Bladder microvascular endothelial cell (primary cell): ENCODE data around the gene ZNF687. TPM values are rescaled to one million over a fixed set of nuclear protein-coding genes. Genes with fewer than 3 reads are reported as not detected.

Experiments
- total RNA-seq: library from RNA; depleted of rRNA; stranded (reverse); fragments of >200 nt; gene quantifications from 2 replicates; pipeline ENCODE4 v1.2.3, GENCODE V29; 2014

The ZNF687 gene, protein sequence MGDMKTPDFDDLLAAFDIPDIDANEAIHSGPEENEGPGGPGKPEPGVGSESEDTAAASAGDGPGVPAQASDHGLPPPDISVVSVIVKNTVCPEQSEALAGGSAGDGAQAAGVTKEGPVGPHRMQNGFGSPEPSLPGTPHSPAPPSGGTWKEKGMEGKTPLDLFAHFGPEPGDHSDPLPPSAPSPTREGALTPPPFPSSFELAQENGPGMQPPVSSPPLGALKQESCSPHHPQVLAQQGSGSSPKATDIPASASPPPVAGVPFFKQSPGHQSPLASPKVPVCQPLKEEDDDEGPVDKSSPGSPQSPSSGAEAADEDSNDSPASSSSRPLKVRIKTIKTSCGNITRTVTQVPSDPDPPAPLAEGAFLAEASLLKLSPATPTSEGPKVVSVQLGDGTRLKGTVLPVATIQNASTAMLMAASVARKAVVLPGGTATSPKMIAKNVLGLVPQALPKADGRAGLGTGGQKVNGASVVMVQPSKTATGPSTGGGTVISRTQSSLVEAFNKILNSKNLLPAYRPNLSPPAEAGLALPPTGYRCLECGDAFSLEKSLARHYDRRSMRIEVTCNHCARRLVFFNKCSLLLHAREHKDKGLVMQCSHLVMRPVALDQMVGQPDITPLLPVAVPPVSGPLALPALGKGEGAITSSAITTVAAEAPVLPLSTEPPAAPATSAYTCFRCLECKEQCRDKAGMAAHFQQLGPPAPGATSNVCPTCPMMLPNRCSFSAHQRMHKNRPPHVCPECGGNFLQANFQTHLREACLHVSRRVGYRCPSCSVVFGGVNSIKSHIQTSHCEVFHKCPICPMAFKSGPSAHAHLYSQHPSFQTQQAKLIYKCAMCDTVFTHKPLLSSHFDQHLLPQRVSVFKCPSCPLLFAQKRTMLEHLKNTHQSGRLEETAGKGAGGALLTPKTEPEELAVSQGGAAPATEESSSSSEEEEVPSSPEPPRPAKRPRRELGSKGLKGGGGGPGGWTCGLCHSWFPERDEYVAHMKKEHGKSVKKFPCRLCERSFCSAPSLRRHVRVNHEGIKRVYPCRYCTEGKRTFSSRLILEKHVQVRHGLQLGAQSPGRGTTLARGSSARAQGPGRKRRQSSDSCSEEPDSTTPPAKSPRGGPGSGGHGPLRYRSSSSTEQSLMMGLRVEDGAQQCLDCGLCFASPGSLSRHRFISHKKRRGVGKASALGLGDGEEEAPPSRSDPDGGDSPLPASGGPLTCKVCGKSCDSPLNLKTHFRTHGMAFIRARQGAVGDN
- total RNA-seq, result 5.3 and 10.6 TPM in 2 replicates

DNA sequence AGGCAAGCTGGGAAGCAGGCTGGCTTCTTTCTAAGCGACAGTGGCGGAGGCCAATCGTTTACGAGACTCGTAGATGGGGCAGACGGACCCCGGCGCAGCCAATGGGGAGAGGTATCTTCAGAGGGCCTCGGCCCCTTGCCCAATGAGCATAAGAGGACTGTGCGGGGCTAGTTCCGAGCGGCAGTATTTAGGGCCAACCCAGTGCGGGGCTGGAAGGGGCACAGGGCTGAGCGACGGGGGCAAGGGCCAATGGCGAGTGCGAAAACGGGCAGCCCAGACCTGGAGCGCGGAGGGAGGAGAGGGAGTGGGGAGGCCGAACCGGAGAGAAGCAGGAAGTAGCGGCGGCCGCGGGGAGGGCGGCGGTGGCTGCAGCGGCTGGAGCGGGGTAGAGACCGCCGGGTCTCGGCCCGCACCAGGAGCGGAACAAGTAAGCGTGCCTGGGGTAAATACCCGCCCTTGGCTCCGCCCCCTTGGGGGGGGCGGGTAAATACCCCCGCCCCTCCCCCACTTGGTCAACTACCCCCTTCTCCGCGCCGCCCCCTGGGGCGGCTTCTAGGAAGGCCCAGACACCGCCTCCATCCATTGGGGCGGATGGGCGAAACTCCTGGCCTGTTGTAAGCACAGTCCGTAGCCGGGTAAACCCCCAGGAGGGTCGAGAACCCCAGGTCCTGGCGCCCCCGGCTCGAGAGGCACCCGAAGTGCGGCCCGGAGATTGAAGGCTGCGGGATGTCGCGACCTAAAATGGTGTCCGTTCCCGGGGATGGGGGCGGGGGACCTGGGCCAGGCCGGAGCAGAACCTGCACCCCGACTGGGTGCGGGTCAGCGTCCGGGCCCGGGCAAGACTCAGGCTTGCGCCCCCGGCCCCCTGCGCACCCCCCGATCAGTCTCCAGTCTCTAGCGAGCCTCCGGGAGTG is at the start of gene ZNF687:
ZNF687 (plus strand) TSS at position 331 of the 914 bp plus-strand sequence. CDS start 3,993 bp downstream, outside the sequence.

GRCh38 chr1:151254217-151255213 is 27.6 kb upstream of the ZNF687 start, which contains the start of gene PSMD4:
Gene PSMD4 (plus strand): TSS chr1:151254734. CDS start chr1:151254783, 49 bp downstream.

GRCh38 chr1:151327223-151327902 is 45.3 kb downstream of the ZNF687 start, which contains the start of gene PI4KB:
Gene PI4KB (minus strand): TSS chr1:151327416. CDS start chr1:151316481, 10,935 bp downstream.

Other genes with a start within 250 kb of the ZNF687 start
- gene BNIPL, start 245.7 kb upstream of the ZNF687 start, total RNA-seq, result under 0.01 and 0.57 TPM in 2 replicates
- 0.63 and 1.5 TPM in 2 replicates for gene C1orf56, start 234.5 kb upstream of the ZNF687 start, total RNA-seq
- gene CDC42SE1, start 222.7 kb upstream of the ZNF687 start, total RNA-seq, result 49.4 and 59.4 TPM in 2 replicates
- gene MLLT11, start 221.9 kb upstream of the ZNF687 start, total RNA-seq, result 1.1 and 2.0 TPM in 2 replicates
- 3.2 and 10.3 TPM in 2 replicates for gene GABPB2, start 211.5 kb upstream of the ZNF687 start, total RNA-seq
- 9.1 and 15.6 TPM in 2 replicates for gene SEMA6C, start 135.7 kb upstream of the ZNF687 start, total RNA-seq
- gene TNFAIP8L2, start 125.7 kb upstream of the ZNF687 start, total RNA-seq, result 0.16 TPM in 1 of 2 replicates, not detected in the other
- gene LYSMD1, start 116.4 kb upstream of the ZNF687 start, total RNA-seq, result 2.8 and 5.3 TPM in 2 replicates
- 23.8 and 24.4 TPM in 2 replicates for gene SCNM1, start 116.2 kb upstream of the ZNF687 start, total RNA-seq
- 0.49 TPM in 1 of 2 replicates, not detected in the other for gene TMOD4, start 106.3 kb upstream of the ZNF687 start, total RNA-seq
- 51.0 and 52.4 TPM in 2 replicates for gene VPS72, start 92.1 kb upstream of the ZNF687 start, total RNA-seq
- 26.7 and 61.7 TPM in 2 replicates for gene PIP5K1A, start 83.7 kb upstream of the ZNF687 start, total RNA-seq
- 220 and 235 TPM in 2 replicates for gene PSMD4, start 27.6 kb upstream of the ZNF687 start, total RNA-seq
- 20.2 and 54.2 TPM in 2 replicates for gene PI4KB, start 45.1 kb downstream of the ZNF687 start, total RNA-seq
- gene RFX5, start 65.0 kb downstream of the ZNF687 start, total RNA-seq, result 43.5 and 66.4 TPM in 2 replicates
- gene SELENBP1, start 90.4 kb downstream of the ZNF687 start, total RNA-seq, result 2.4 and 3.7 TPM in 2 replicates
- gene PSMB4, start 117.3 kb downstream of the ZNF687 start, total RNA-seq, result 329 and 414 TPM in 2 replicates
- gene POGZ, start 177.2 kb downstream of the ZNF687 start, total RNA-seq, result 9.4 and 38.6 TPM in 2 replicates
- gene CGN, start 229.1 kb downstream of the ZNF687 start, total RNA-seq, result under 0.01 and 0.13 TPM in 2 replicates